Panc1 (cell line): ENCODE results near the gene STARD10.

Experiments used
- POLR2AphosphoS5 ChIP-seq: IDR thresholded peaks from 2 replicates; pipeline ENCODE4 v1.6.1; 2012; ENCODE audit warnings: mild to moderate bottlenecking, low read depth, low read length, moderate library complexity
- TF ChIP-seq, protein P1 (sequence below): fragments of 450-650 bp; IDR thresholded peaks from 2 replicates; pipeline ENCODE4 v1.5.1; 2017; ENCODE audit warnings: mild to moderate bottlenecking
- TF ChIP-seq, protein P2 (sequence below), 2 experiments: IDR thresholded peaks; 2 replicates each; pipeline ENCODE4 v1.6.1; 2011 to 2012; ENCODE audit warnings: low read depth in 2 of 2, control low read depth in 1 of 2, low read length in 1 of 2, mild to moderate bottlenecking in 1 of 2, moderate library complexity in 1 of 2; ENCODE audit not compliant: insufficient read depth in 1 of 2

- TF ChIP-seq, protein P1, sequence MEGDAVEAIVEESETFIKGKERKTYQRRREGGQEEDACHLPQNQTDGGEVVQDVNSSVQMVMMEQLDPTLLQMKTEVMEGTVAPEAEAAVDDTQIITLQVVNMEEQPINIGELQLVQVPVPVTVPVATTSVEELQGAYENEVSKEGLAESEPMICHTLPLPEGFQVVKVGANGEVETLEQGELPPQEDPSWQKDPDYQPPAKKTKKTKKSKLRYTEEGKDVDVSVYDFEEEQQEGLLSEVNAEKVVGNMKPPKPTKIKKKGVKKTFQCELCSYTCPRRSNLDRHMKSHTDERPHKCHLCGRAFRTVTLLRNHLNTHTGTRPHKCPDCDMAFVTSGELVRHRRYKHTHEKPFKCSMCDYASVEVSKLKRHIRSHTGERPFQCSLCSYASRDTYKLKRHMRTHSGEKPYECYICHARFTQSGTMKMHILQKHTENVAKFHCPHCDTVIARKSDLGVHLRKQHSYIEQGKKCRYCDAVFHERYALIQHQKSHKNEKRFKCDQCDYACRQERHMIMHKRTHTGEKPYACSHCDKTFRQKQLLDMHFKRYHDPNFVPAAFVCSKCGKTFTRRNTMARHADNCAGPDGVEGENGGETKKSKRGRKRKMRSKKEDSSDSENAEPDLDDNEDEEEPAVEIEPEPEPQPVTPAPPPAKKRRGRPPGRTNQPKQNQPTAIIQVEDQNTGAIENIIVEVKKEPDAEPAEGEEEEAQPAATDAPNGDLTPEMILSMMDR, result no peak
- no peak for TF ChIP-seq POLR2AphosphoS5
- TF ChIP-seq, protein P2, sequence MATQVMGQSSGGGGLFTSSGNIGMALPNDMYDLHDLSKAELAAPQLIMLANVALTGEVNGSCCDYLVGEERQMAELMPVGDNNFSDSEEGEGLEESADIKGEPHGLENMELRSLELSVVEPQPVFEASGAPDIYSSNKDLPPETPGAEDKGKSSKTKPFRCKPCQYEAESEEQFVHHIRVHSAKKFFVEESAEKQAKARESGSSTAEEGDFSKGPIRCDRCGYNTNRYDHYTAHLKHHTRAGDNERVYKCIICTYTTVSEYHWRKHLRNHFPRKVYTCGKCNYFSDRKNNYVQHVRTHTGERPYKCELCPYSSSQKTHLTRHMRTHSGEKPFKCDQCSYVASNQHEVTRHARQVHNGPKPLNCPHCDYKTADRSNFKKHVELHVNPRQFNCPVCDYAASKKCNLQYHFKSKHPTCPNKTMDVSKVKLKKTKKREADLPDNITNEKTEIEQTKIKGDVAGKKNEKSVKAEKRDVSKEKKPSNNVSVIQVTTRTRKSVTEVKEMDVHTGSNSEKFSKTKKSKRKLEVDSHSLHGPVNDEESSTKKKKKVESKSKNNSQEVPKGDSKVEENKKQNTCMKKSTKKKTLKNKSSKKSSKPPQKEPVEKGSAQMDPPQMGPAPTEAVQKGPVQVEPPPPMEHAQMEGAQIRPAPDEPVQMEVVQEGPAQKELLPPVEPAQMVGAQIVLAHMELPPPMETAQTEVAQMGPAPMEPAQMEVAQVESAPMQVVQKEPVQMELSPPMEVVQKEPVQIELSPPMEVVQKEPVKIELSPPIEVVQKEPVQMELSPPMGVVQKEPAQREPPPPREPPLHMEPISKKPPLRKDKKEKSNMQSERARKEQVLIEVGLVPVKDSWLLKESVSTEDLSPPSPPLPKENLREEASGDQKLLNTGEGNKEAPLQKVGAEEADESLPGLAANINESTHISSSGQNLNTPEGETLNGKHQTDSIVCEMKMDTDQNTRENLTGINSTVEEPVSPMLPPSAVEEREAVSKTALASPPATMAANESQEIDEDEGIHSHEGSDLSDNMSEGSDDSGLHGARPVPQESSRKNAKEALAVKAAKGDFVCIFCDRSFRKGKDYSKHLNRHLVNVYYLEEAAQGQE (IDR thresholded peaks at IDR 0.05; ENCODE audit: insufficient read depth in 1 of 2, low read depth in 2 of 2, low read length in 1 of 2), result no peak
These were observed 39.7 kb downstream of the STARD10 start for GRCh38 chr11:72754149-72754543.
